ENCODE data around the gene KLF17.

The KLF17 gene, protein sequence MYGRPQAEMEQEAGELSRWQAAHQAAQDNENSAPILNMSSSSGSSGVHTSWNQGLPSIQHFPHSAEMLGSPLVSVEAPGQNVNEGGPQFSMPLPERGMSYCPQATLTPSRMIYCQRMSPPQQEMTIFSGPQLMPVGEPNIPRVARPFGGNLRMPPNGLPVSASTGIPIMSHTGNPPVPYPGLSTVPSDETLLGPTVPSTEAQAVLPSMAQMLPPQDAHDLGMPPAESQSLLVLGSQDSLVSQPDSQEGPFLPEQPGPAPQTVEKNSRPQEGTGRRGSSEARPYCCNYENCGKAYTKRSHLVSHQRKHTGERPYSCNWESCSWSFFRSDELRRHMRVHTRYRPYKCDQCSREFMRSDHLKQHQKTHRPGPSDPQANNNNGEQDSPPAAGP

DNA sequence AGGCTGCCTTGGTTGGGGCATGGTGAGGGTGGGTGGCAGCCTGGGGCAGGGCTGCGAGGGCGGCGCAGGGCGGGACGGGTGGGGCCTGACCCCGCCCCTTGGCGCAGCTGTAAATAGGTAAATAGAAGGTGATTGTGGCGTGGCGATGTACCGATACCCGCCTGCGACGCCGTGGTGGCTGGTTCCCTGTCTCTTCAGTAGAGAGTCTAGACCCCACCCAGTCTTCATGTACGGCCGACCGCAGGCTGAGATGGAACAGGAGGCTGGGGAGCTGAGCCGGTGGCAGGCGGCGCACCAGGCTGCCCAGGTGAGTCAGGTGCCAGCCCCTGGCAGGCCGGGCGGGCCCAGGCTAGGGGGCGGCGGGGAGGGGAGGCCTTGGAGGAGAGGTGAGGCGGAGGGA lies at the start of gene KLF17:
TSS of gene KLF17 (plus strand) at position 140 of the 400 bp plus-strand sequence. CDS start at position 227, 87 bp downstream.
- DNase-seq (ENCODE audit: low spot score) = no peak
- TF ChIP-seq, protein P1, sequence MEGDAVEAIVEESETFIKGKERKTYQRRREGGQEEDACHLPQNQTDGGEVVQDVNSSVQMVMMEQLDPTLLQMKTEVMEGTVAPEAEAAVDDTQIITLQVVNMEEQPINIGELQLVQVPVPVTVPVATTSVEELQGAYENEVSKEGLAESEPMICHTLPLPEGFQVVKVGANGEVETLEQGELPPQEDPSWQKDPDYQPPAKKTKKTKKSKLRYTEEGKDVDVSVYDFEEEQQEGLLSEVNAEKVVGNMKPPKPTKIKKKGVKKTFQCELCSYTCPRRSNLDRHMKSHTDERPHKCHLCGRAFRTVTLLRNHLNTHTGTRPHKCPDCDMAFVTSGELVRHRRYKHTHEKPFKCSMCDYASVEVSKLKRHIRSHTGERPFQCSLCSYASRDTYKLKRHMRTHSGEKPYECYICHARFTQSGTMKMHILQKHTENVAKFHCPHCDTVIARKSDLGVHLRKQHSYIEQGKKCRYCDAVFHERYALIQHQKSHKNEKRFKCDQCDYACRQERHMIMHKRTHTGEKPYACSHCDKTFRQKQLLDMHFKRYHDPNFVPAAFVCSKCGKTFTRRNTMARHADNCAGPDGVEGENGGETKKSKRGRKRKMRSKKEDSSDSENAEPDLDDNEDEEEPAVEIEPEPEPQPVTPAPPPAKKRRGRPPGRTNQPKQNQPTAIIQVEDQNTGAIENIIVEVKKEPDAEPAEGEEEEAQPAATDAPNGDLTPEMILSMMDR (conservative IDR thresholded peaks at IDR 0.05; ENCODE audit: low read depth) = no peak
- ChIA-PET POLR2A (ENCODE audit: low non-redundant PET) (no interaction called here), CTCF (no interaction called here)
- H3K27ac ChIP-seq = no peak within 1 kb of the TSS

DNA sequence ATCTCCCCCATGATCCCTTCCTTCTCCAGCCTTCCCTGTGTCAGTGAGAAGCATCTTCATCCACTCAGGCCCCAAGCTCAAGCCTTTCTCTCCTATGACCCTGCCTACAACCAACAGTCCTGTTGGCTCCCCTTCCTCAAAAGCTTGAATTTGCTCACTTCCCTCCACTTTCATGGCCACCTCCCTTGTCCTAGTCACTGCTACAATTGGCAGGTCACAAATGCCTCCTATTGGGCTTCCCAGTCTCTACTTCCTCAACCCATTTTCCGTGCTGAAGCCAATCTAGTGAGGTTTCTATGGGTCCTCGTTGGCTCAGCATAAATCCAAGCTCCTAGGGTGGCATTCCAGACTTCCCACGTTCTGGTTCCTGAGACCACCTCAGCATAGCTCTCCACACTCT lies 47.2 kb upstream of the KLF17 start:
- ChIA-PET POLR2A (ENCODE audit: low non-redundant PET) (no interaction called here), CTCF (interaction anchor here (0.6 to 0.7 kb wide), 3 partner anchors 13 to 589 kb away, joined by 3 to 7 read pairs (median 3); no protein-coding TSS in a partner anchor)
- no peak for DNase-seq (ENCODE audit: low spot score)
- H3K27ac ChIP-seq = no peak overlapping the region
- TF ChIP-seq, protein P1 (conservative IDR thresholded peaks at IDR 0.05; ENCODE audit: low read depth) = no peak

DNA sequence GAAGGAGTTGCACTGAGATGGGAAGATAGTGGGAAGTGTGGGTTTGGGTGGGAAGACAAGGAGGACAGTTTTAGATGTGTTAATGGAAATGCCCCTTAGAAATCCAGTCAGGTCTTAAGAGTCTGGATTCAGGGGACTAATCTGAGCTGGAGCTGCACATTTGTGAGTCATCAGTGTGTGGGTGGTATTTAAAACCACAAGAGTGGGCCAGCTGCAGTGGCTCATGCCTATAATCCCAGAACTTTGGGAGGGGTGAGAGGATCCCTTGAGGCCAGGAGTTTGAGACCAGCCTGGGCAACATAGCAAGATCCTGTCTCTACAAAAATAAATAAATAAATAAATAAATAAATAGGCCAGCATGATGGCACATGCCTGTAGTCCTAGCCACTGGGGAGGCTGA lies 46.4 kb upstream of the KLF17 start:
- TF ChIP-seq, protein P1 (conservative IDR thresholded peaks at IDR 0.05; ENCODE audit: low read depth) = no peak
- H3K27ac ChIP-seq = no peak overlapping the region
- CTCF ChIA-PET = no interaction called here
- peak; percentile 61 for DNase-seq (ENCODE audit: low spot score)
- POLR2A ChIA-PET (ENCODE audit: low non-redundant PET) = no interaction called here

DNA sequence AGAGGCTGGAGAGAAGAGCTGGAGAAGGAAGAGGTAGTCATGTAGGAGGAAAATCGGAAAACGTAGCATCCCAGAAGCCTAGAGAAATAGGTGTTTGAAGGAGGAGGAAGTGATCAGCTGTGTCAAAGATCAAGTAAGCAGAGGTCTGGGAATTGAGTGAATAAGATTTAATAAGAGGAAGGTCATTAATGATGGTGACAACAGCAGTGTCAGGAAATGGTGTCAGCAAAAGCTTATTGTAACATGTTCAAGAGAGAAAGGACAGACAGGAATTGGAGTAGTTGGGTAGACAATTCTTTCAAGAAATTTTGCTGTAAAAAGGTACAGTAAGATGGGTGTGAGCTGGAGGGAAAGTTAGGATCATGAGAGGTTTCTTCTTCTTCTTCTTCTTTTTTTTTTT lies 45.8 kb upstream of the KLF17 start:
- TF ChIP-seq, protein P1 (conservative IDR thresholded peaks at IDR 0.05; ENCODE audit: low read depth) = no peak
- ChIA-PET CTCF (no interaction called here), POLR2A (ENCODE audit: low non-redundant PET) (no interaction called here)
- no peak for DNase-seq (ENCODE audit: low spot score)
- no peak overlapping the region for H3K27ac ChIP-seq

DNA sequence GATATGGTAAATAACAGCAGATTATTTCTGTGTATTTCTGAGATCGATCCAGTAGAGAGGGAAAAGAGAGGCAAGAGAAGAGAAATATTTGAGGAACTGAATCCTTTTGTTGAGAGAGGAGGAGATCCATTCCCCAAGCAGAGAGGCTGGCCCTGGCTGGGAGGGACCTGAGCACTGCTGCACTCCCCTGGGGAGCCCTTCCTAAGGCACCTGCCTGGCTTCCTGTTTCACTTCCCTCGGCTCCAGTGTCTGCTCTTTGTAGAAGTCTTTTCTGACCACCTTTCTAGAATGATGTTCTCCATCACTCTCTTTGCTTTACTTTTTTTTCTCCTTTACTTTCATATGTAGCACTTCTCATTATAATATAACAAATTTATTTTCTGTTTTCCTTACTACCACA lies 45.1 kb upstream of the KLF17 start:
- TF ChIP-seq, protein P1 (conservative IDR thresholded peaks at IDR 0.05; ENCODE audit: low read depth) = no peak
- no peak for DNase-seq (ENCODE audit: low spot score)
- CTCF ChIA-PET = no interaction called here
- POLR2A ChIA-PET (ENCODE audit: low non-redundant PET) = interaction anchor here (0.6 kb wide), 1 partner anchor 11 kb away, joined by 3 read pairs; no protein-coding TSS in a partner anchor
- H3K27ac ChIP-seq = no peak overlapping the region

DNA sequence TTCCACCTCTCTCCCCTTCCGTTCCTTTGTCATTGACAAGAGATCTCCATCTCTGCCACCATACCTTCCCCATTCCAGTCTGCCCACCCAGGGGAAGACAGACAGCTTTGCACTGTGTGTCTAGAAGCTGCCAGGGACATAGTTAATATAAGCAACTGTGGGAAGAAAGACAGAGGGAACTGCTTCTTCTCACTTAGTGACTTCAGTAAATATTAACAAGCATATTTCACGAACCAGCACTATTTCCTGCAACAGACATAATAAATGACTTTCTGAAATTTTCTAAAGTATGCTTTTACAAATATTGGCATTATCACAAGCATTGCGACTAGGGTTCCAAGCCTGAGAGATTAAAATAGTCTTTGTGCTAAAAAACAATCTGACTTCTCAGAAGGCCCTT lies 44.2 kb upstream of the KLF17 start:
- CTCF ChIA-PET = no interaction called here
- no peak overlapping the region for H3K27ac ChIP-seq
- no peak for DNase-seq (ENCODE audit: low spot score)
- TF ChIP-seq, protein P1 (conservative IDR thresholded peaks at IDR 0.05; ENCODE audit: low read depth) = no peak
- POLR2A ChIA-PET (ENCODE audit: low non-redundant PET) = no interaction called here

Data from RWPE1 (cell line).